Endothelial cell of umbilical vein (primary cell): Measurements from ENCODE around the gene GPR61. TPM values are rescaled to one million over a fixed set of nuclear protein-coding genes. Genes with fewer than 3 reads are reported as not detected.

Experiments
- BruUV-seq: library from RNA; stranded (reverse); fragments of 400-500 nt; replicated peaks from 2 replicates; lab custom pipeline; 2021; lab: Mats Ljungman, UMichigan
- CTCF ChIA-PET: fragments of 300-600, 350-600 bp; sonication (Branson Sonifier 250); formaldehyde crosslinking; loops from one replicate; lab custom pipeline; 2021; ENCODE audit warnings: antibody characterized with exemption, inconsistent platforms; lab: Charles Lee
- POLR2A ChIA-PET: fragments of 300-600, 350-600 bp; sonication (Branson Sonifier 250); formaldehyde crosslinking; loops from one replicate; lab custom pipeline; 2021; ENCODE audit warnings: antibody characterized with exemption, inconsistent platforms; lab: Charles Lee
- DNase-seq: peaks from one replicate; pipeline ENCODE4 v3.0.0-alpha.2; 2011; ENCODE audit warnings: low read depth, low spot score
- FAIRE-seq: peaks from 2 replicates; lab custom pipeline; 2011; peaks lifted over from hg19 to GRCh38; lab: Jason Lieb, UNC
- H2AFZ ChIP-seq: 2 replicates; pipeline ENCODE4 v1.6.0; 2012; ENCODE audit warnings: low read depth, low read length, control low read depth, inconsistent platforms
- H3K27ac ChIP-seq: 2 replicates; pipeline ENCODE4 v1.5.1; 2011; ENCODE audit warnings: low read depth, mild to moderate bottlenecking, control low read depth, low read length, moderate library complexity; ENCODE audit not compliant: insufficient read depth
- H3K27me3 ChIP-seq, 2 experiments: 2 replicates each; pipeline versions ENCODE4 v1.6.0 to v1.6.1; 2011; ENCODE audit warnings: low read length in 2 of 2, mixed read lengths in 1 of 2; ENCODE audit not compliant: control insufficient read depth in 2 of 2, insufficient read depth in 2 of 2
- H3K36me3 ChIP-seq, 2 experiments: 2 replicates in 1 of 2; 3 replicates in 1 of 2; pipeline ENCODE4 v1.5.1; 2011; ENCODE audit warnings: low read length in 2 of 2, mild to moderate bottlenecking in 1 of 2, moderate library complexity in 1 of 2; ENCODE audit not compliant: control insufficient read depth in 2 of 2, insufficient read depth in 2 of 2; ENCODE audit errors: extremely low read depth in 1 of 2
- H3K4me1 ChIP-seq: 3 replicates; pipeline ENCODE4 v1.5.1; 2011; ENCODE audit warnings: mild to moderate bottlenecking, low read length; ENCODE audit not compliant: control insufficient read depth, insufficient read depth; ENCODE audit errors: extremely low read depth
- H3K4me2 ChIP-seq: 2 replicates; pipeline ENCODE4 v1.6.1; 2011; ENCODE audit warnings: low read length, control low read depth, mixed read lengths; ENCODE audit not compliant: insufficient read depth
- H3K4me3 ChIP-seq, 3 experiments: fragments of 200-600 bp in 1 of 3; sonication (generic), shearing (Covaris generic) in 1 of 3; replicated peaks in 1 of 3; 2 replicates each; pipeline ENCODE4 v1.5.1; 2011 to 2016; ENCODE audit warnings: control low read depth in 3 of 3, low read length in 3 of 3, mild to moderate bottlenecking in 2 of 3, inconsistent platforms in 1 of 3, low read depth in 1 of 3, moderate library complexity in 1 of 3; ENCODE audit not compliant: insufficient read depth in 1 of 3
- H3K79me2 ChIP-seq: 2 replicates; pipeline ENCODE4 v1.6.0; 2012; ENCODE audit warnings: low read length, inconsistent platforms; ENCODE audit not compliant: control insufficient read depth, insufficient read depth
- H3K9ac ChIP-seq: replicated peaks from 2 replicates; pipeline ENCODE3; 2011; ENCODE audit warnings: low read length, control low read depth; ENCODE audit not compliant: insufficient read depth; ENCODE audit errors: extremely low read depth
- H3K9me1 ChIP-seq: replicated peaks from 3 replicates; pipeline ENCODE4 v1.6.0; 2011; ENCODE audit warnings: mild to moderate bottlenecking, low read length; ENCODE audit not compliant: control insufficient read depth, insufficient read depth; ENCODE audit errors: extremely low read depth
- H3K9me3 ChIP-seq: replicated peaks from 2 replicates; pipeline ENCODE4 v1.5.1; 2012; ENCODE audit warnings: low read length, inconsistent platforms; ENCODE audit not compliant: control insufficient read depth, insufficient read depth
- H4K20me1 ChIP-seq: replicated peaks from 2 replicates; pipeline ENCODE3; 2011; ENCODE audit warnings: mild to moderate bottlenecking, low read length; ENCODE audit not compliant: control insufficient read depth, insufficient read depth; ENCODE audit errors: extremely low read depth
- CTCF ChIP-seq, 2 donors: IDR thresholded peaks; 1 replicate in 1 of 2; 2 replicates in 1 of 2; pipeline ENCODE4 v1.5.1; 2011; ENCODE audit warnings: low read length in 2 of 2, mild to moderate bottlenecking in 2 of 2, moderate library complexity in 2 of 2, control low read depth in 1 of 2, inconsistent platforms in 1 of 2, low read depth in 1 of 2; ENCODE audit not compliant: insufficient read depth in 1 of 2; ENCODE audit errors: extremely low read depth in 1 of 2
- FOS ChIP-seq: IDR thresholded peaks from 2 replicates; pipeline ENCODE4 v1.6.1; 2011; ENCODE audit warnings: mild to moderate bottlenecking, low read length, moderate library complexity, borderline replicate concordance; ENCODE audit not compliant: insufficient read depth
- GATA2 ChIP-seq: IDR thresholded peaks from 2 replicates; pipeline ENCODE4 v1.7.0; 2011; ENCODE audit warnings: low read depth, mild to moderate bottlenecking, moderate library complexity, mixed read lengths, low read length; ENCODE audit not compliant: insufficient read length, insufficient read depth
- MYC ChIP-seq: IDR thresholded peaks from one replicate; pipeline ENCODE4 v1.6.1; 2011; ENCODE audit warnings: mild to moderate bottlenecking, low read depth, low read length
- POLR2A ChIP-seq: IDR thresholded peaks from 2 replicates; pipeline ENCODE4 v1.6.1; 2012; ENCODE audit warnings: low read depth, mild to moderate bottlenecking, control low read depth, low read length
- POLR2AphosphoS5 ChIP-seq: IDR thresholded peaks from 2 replicates; pipeline ENCODE4 v1.6.1; 2012; ENCODE audit warnings: low read depth, mild to moderate bottlenecking, control low read depth, low read length, moderate library complexity; ENCODE audit not compliant: insufficient read depth
- dilution Hi-C: fragments of 300-500 bp; cut with MboI; formaldehyde crosslinking; loops from one replicate; pipeline ENCODE4 v1.15.0; 2019; ENCODE audit warnings: low sequenced_read_pairs; ENCODE audit not compliant: extremely low pct_ligation_motif_present
- intact Hi-C: fragments of 100-400 bp; cut with micrococcal nuclease; formaldehyde crosslinking; loops from one replicate; pipeline ENCODE4 v1.10.0; 2022
- polyA plus RNA-seq, 4 experiments: library from polyadenylated mRNA; depleted of rRNA in 3 of 4; stranded (reverse) in 3 of 4; unstranded in 1 of 4; fragments of >200 nt; gene quantifications; 2 replicates each; pipeline versions ENCODE4 v1.2.1 to v1.2.3, GENCODE V29; 2011 to 2012; ENCODE audit warnings: missing spikeins in 1 of 4
- total RNA-seq: library from RNA; stranded (reverse); gene quantifications from 2 replicates; pipeline ENCODE4 v1.2.3, GENCODE V29; 2021
- TF ChIP-seq, protein P1 (sequence below): IDR thresholded peaks from 2 replicates; pipeline ENCODE4 v1.6.1; 2011; ENCODE audit not compliant: insufficient read depth, insufficient read length

GPR61 gene
- total and polyA plus RNA-seq, 2 donors (not counting 3 experiments of a cell fraction or from before 2014, with no cell fraction given): not detected

DNA sequence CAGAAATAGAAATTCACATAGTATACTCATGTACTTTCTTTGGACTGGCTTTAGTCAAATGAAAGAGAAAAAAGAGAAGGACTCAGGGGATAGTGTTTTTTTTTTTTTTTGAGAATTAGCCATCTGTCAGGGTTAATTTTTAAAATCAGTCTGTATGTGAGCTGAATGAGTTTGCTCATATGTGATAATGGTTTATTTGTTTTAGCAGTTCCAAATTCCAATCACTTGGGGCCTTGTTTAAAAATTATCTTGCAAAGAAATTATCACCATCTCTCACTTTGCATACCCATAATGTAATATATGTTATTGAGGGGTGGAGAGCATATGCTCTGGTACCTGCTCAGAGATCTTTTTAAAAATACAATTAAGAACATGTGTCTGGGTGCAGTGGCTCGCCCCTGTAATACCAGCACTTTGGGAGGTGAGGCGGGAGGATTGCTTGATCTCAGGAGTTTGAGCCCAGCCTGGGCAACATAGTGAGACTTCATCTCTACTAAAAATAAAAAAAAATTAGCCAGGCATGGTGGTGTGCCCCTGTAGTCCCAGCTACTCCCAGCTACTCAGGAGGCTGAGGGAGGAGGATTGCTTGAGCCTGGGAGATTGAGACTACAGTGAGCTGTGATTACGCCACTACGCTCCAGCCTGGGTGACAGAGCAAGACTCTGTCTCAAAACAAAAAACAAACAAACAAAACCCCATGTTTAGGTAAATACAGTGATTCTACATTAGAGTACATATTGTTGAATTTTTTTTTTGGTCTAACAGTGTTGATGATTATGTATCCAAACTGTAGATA is 28.4 kb downstream of the GPR61 start:
- H3K79me2 ChIP-seq: peaks cover 97% of the 10 kb centered on the region
- BruUV-seq: no TSS peak
- no peaks in the 10 kb centered on the region for H3K36me3 ChIP-seq
- H3K9me1 ChIP-seq: no peaks in the 10 kb centered on the region
- TF ChIP-seq MYC: no peak
- TF ChIP-seq, protein P1, sequence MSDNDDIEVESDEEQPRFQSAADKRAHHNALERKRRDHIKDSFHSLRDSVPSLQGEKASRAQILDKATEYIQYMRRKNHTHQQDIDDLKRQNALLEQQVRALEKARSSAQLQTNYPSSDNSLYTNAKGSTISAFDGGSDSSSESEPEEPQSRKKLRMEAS: no peak
- TF ChIP-seq CTCF (IDR thresholded peaks at IDR 0.05; ENCODE audit: extremely low read depth in 1 of 2, insufficient read depth in 1 of 2, low read depth in 1 of 2, low read length in 2 of 2): no peak
- no peak for TF ChIP-seq GATA2
- no peak for TF ChIP-seq POLR2AphosphoS5
- TF ChIP-seq FOS: no peak
- no peak for TF ChIP-seq POLR2A
- no peaks in the 10 kb centered on the region for H3K9me3 ChIP-seq
- no peak overlapping the region for H3K4me2 ChIP-seq
- H4K20me1 ChIP-seq: peaks cover 13% of the 10 kb centered on the region
- intact Hi-C loops (no loop called here), dilution Hi-C loops (no loop called here)
- ChIA-PET CTCF (interaction anchor here (2.9 kb wide), 1 partner anchor 72 kb away, joined by 16 read pairs; no protein-coding TSS in a partner anchor), POLR2A (no interaction called here)
- FAIRE-seq: no peak
- H3K9ac ChIP-seq: no peak overlapping the region
- H3K27me3 ChIP-seq: no peaks in the 10 kb centered on the region
- H3K4me3 ChIP-seq: no peak overlapping the region
- no peak overlapping the region for H3K27ac ChIP-seq
- DNase-seq: no peak
- peaks cover 12% of the 10 kb centered on the region for H3K4me1 ChIP-seq
- H2AFZ ChIP-seq: no peak overlapping the region
